GM23338 (cell line): ENCODE measurements around the gene AAGAB. TPM values are rescaled to one million over a fixed set of nuclear protein-coding genes. Genes with fewer than 3 reads are reported as not detected.

Experiments
- ATAC-seq: fragments of 200-7000 bp; cut with Tn5 transposase; 3 replicates; pipeline ENCODE4 v1.9.1; 2020
- DNase-seq: peaks from one replicate; pipeline ENCODE4 v3.0.0-alpha.2; 2015; ENCODE audit warnings: low spot score
- H2AFZ ChIP-seq: fragments of 200-600 bp; sonication (generic); 2 replicates; pipeline ENCODE4 v1.8.0; 2016; ENCODE audit warnings: antibody characterized with exemption, mild to moderate bottlenecking, moderate library complexity
- H3F3A ChIP-seq: fragments of 200-600 bp; sonication (generic); replicated peaks from 2 replicates; pipeline ENCODE4 v1.8.0; 2017; ENCODE audit warnings: antibody characterized with exemption, mixed run types, low read depth
- H3K27ac ChIP-seq: fragments of 200-600 bp; sonication (generic); 2 replicates; pipeline ENCODE4 v1.6.1; 2016; ENCODE audit warnings: low read depth
- H3K27me3 ChIP-seq: fragments of 200-600 bp; sonication (generic); 2 replicates; pipeline ENCODE4 v1.8.0; 2016; ENCODE audit warnings: mild to moderate bottlenecking, mixed run types, moderate library complexity; ENCODE audit not compliant: insufficient read depth
- H3K36me3 ChIP-seq: fragments of 200-600 bp; sonication (generic); 2 replicates; pipeline ENCODE4 v1.8.0; 2016; ENCODE audit warnings: mild to moderate bottlenecking; ENCODE audit not compliant: insufficient read depth
- H3K4me1 ChIP-seq: fragments of 200-600 bp; sonication (generic); 2 replicates; pipeline ENCODE4 v1.8.0; 2016; ENCODE audit warnings: mild to moderate bottlenecking, moderate library complexity; ENCODE audit not compliant: insufficient read depth
- H3K4me2 ChIP-seq: fragments of 200-600 bp; sonication (generic); 2 replicates; pipeline ENCODE4 v1.7.1; 2017; ENCODE audit warnings: mixed run types
- H3K4me3 ChIP-seq: fragments of 200-600 bp; sonication (generic); 2 replicates; pipeline ENCODE4 v1.6.1; 2016; ENCODE audit warnings: mixed run types
- H3K79me2 ChIP-seq: fragments of 200-600 bp; sonication (generic); replicated peaks from 2 replicates; pipeline ENCODE4 v1.8.0; 2017; ENCODE audit warnings: mild to moderate bottlenecking; ENCODE audit not compliant: insufficient read depth
- H3K9me2 ChIP-seq: fragments of 200-600 bp; sonication (generic); 2 replicates; pipeline ENCODE4 v1.8.0; 2017; ENCODE audit not compliant: insufficient read depth
- H4K20me1 ChIP-seq: fragments of 200-600 bp; sonication (generic); replicated peaks from 2 replicates; pipeline ENCODE4 v1.8.0; 2017; ENCODE audit warnings: mild to moderate bottlenecking; ENCODE audit not compliant: insufficient read depth
- H3K27ac Mint-ChIP-seq: 2 replicates; pipeline ENCODE4 v1.8.0; 2020; ENCODE audit warnings: inconsistent platforms, mild to moderate bottlenecking, moderate library complexity, mixed read lengths
- H3K27me3 Mint-ChIP-seq: 3 replicates; pipeline ENCODE4 v1.8.0; 2022; ENCODE audit warnings: low read depth, mild to moderate bottlenecking, moderate library complexity, mixed read lengths, inconsistent platforms; ENCODE audit not compliant: insufficient read depth, poor library complexity
- H3K36me3 Mint-ChIP-seq: 3 replicates; pipeline ENCODE4 v1.8.0; 2021; ENCODE audit warnings: low read depth, mild to moderate bottlenecking, inconsistent platforms, moderate library complexity, mixed read lengths
- H3K4me1 Mint-ChIP-seq: 3 replicates; pipeline ENCODE4 v1.8.0; 2020; ENCODE audit warnings: mild to moderate bottlenecking, inconsistent platforms, mixed read lengths
- H3K4me3 Mint-ChIP-seq: 3 replicates; pipeline ENCODE4 v1.8.0; 2021; ENCODE audit warnings: moderate library complexity, mild to moderate bottlenecking, inconsistent platforms, mixed read lengths
- H3K9me3 Mint-ChIP-seq: 3 replicates; pipeline ENCODE4 v1.8.0; 2020; ENCODE audit warnings: moderate library complexity, mild to moderate bottlenecking, inconsistent platforms, mixed read lengths
- CREB1 ChIP-seq: fragments of 250-450 bp; sonication (Bioruptor Pico); IDR thresholded peaks from 2 replicates; pipeline ENCODE4 v1.5.0; 2020; ENCODE audit warnings: low read depth, mild to moderate bottlenecking, moderate library complexity
- EZH2 ChIP-seq: fragments of 200-600 bp; sonication (generic); IDR thresholded peaks from one replicate; pipeline ENCODE4 v1.8.0; 2017; ENCODE audit warnings: antibody characterized with exemption, mild to moderate bottlenecking, low read depth; ENCODE audit not compliant: unreplicated experiment
- JUNB ChIP-seq: IDR thresholded peaks from one replicate; pipeline ENCODE4 v1.6.1; 2016; ENCODE audit warnings: antibody characterized with exemption; ENCODE audit not compliant: unreplicated experiment
- NANOG ChIP-seq: IDR thresholded peaks from 2 replicates; pipeline ENCODE4 v1.6.1; 2016; ENCODE audit warnings: antibody characterized with exemption, borderline replicate concordance
- STAT1 ChIP-seq: IDR thresholded peaks from one replicate; pipeline ENCODE4 v1.6.1; 2016; ENCODE audit warnings: antibody characterized with exemption; ENCODE audit not compliant: unreplicated experiment
- ZNF114 ChIP-seq: fragments of 250-450 bp; sonication (Bioruptor Pico); IDR thresholded peaks from 2 replicates; pipeline ENCODE4 v1.5.0; 2020; ENCODE audit warnings: mild to moderate bottlenecking, moderate library complexity
- polyA plus RNA-seq: library from polyadenylated mRNA; unstranded; fragments of >200 nt; fragmentation: Nextera tagmentation; extraction: Ambion mirVana; gene quantifications from 2 replicates; pipeline ENCODE4 v1.2.1, GENCODE V29; 2016
- total RNA-seq: library from RNA; depleted of rRNA; stranded (reverse); fragments of >200 nt; shearing (Covaris generic); gene quantifications from 2 replicates; pipeline ENCODE4 v1.2.3, GENCODE V29; 2014
- TF ChIP-seq, protein P1 (sequence below): IDR thresholded peaks from 2 replicates; pipeline ENCODE4 v1.6.1; 2016; ENCODE audit warnings: antibody characterized with exemption
- TF ChIP-seq, protein P2 (sequence below): IDR thresholded peaks from one replicate; pipeline ENCODE4 v1.6.1; 2018; ENCODE audit warnings: antibody characterized with exemption; ENCODE audit not compliant: unreplicated experiment
- TF ChIP-seq, protein P3 (sequence below): fragments of 250-450 bp; sonication (Bioruptor Pico); IDR thresholded peaks from 2 replicates; pipeline ENCODE4 v1.5.0; 2020; ENCODE audit warnings: mild to moderate bottlenecking, moderate library complexity

The AAGAB gene
- total and polyA plus RNA-seq, 2 experiments from 2014 or later, result 20.8 to 42.8 TPM

DNA sequence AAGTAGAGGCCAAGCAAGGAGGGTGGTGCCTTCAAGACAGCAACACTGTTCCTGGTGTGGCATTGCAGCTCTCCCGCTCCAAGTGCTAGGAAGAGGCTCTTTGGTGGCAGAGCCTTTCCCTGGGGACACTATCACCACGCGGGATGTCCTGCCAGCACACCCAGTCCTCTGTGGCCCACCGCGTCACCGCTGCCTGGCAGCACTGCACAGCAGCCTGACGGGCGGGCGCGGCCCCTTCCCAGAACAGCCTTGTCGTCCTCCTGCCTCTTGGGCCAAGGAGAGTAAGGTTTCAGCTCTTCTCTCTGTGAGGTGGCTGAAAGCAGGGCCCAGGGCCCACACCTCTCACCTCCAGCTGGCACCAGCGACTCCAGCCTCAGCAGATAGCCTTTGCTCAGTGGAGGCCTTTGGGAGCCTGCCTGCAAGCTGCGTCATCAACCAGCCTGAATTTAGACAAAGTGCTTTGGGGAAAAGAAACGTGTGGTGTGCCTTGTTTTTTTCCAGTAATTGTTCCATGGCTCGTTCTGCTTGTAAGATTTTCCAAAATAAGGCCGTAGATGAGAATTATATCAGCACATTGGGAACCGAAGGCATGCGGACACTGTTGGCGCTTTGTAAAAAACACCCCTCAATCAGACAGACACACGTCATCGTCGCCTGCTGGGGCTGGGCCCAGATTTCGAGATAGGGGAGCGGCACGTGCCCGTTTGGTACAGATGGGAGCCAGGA lies 65.0 kb downstream of the AAGAB start (continued):
- TF ChIP-seq, protein P1, sequence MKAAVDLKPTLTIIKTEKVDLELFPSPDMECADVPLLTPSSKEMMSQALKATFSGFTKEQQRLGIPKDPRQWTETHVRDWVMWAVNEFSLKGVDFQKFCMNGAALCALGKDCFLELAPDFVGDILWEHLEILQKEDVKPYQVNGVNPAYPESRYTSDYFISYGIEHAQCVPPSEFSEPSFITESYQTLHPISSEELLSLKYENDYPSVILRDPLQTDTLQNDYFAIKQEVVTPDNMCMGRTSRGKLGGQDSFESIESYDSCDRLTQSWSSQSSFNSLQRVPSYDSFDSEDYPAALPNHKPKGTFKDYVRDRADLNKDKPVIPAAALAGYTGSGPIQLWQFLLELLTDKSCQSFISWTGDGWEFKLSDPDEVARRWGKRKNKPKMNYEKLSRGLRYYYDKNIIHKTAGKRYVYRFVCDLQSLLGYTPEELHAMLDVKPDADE, result no peak
- TF ChIP-seq, protein P2, sequence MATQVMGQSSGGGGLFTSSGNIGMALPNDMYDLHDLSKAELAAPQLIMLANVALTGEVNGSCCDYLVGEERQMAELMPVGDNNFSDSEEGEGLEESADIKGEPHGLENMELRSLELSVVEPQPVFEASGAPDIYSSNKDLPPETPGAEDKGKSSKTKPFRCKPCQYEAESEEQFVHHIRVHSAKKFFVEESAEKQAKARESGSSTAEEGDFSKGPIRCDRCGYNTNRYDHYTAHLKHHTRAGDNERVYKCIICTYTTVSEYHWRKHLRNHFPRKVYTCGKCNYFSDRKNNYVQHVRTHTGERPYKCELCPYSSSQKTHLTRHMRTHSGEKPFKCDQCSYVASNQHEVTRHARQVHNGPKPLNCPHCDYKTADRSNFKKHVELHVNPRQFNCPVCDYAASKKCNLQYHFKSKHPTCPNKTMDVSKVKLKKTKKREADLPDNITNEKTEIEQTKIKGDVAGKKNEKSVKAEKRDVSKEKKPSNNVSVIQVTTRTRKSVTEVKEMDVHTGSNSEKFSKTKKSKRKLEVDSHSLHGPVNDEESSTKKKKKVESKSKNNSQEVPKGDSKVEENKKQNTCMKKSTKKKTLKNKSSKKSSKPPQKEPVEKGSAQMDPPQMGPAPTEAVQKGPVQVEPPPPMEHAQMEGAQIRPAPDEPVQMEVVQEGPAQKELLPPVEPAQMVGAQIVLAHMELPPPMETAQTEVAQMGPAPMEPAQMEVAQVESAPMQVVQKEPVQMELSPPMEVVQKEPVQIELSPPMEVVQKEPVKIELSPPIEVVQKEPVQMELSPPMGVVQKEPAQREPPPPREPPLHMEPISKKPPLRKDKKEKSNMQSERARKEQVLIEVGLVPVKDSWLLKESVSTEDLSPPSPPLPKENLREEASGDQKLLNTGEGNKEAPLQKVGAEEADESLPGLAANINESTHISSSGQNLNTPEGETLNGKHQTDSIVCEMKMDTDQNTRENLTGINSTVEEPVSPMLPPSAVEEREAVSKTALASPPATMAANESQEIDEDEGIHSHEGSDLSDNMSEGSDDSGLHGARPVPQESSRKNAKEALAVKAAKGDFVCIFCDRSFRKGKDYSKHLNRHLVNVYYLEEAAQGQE, result no peak
- TF ChIP-seq NANOG (no peak), CREB1 (CRISPR knock-in tag) (no peak)

DNA sequence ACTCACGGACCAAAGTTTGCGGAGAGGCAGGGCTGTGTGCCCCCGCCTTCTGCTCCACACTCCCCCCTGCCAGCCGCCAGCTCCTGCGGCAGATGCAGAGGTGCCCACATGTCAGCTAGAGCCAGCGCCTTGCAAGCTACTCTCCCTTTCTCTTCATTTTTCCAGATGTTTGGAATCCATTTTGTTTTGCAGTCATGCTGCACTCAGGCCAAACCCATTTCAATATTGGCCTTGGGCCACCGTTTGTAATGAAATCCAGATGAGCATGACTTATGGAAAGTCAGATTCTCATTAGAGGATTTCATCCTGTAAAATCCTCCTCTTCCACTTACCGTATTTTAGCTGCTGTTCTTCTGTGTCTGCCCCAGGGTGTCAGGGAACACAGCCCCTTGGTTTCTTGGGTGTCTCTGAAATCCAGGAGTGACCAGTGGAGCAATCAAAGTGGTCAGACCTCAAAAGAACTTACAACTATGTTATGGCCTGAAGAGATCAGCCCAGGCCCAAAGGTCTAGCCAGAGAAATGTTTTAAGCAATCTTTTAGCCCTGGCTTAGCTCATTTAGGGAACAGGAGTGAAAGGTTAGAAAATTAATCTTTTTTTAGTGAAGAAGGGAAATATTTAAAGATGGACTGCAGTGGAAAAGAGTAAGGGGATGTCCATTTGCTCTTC lies 65.8 kb downstream of the AAGAB start:
- DNase-seq, result no peak
- ATAC-seq, result no peak
- H3K4me1 ChIP-seq, result no peaks in the 10 kb centered on the region
- Mint-ChIP-seq H3K4me3 (no peak overlapping the region), H3K9me3 (no peaks in the 10 kb centered on the region), H3K36me3 (peaks cover 20% of the 10 kb centered on the region), H3K27ac (no peak overlapping the region), H3K27me3 (no peaks in the 10 kb centered on the region), H3K4me1 (peaks cover 2% of the 10 kb centered on the region)
- H4K20me1 ChIP-seq, result no peaks in the 10 kb centered on the region
- H3F3A ChIP-seq, result no peaks in the 10 kb centered on the region
- H3K4me2 ChIP-seq, result no peak overlapping the region
- no peaks in the 10 kb centered on the region for H3K27me3 ChIP-seq
- no peaks in the 10 kb centered on the region for H3K79me2 ChIP-seq
- H3K9me2 ChIP-seq, result no peaks in the 10 kb centered on the region
- H3K4me3 ChIP-seq, result no peak overlapping the region
- no peak overlapping the region for H2AFZ ChIP-seq
- H3K27ac ChIP-seq, result no peak overlapping the region
- no peaks in the 10 kb centered on the region for H3K36me3 ChIP-seq
- TF ChIP-seq EZH2, result no peak
- TF ChIP-seq JUNB, result no peak
- TF ChIP-seq, protein P2, result no peak
- no peak for TF ChIP-seq ZNF114 (CRISPR knock-in tag)
- TF ChIP-seq, protein P3, sequence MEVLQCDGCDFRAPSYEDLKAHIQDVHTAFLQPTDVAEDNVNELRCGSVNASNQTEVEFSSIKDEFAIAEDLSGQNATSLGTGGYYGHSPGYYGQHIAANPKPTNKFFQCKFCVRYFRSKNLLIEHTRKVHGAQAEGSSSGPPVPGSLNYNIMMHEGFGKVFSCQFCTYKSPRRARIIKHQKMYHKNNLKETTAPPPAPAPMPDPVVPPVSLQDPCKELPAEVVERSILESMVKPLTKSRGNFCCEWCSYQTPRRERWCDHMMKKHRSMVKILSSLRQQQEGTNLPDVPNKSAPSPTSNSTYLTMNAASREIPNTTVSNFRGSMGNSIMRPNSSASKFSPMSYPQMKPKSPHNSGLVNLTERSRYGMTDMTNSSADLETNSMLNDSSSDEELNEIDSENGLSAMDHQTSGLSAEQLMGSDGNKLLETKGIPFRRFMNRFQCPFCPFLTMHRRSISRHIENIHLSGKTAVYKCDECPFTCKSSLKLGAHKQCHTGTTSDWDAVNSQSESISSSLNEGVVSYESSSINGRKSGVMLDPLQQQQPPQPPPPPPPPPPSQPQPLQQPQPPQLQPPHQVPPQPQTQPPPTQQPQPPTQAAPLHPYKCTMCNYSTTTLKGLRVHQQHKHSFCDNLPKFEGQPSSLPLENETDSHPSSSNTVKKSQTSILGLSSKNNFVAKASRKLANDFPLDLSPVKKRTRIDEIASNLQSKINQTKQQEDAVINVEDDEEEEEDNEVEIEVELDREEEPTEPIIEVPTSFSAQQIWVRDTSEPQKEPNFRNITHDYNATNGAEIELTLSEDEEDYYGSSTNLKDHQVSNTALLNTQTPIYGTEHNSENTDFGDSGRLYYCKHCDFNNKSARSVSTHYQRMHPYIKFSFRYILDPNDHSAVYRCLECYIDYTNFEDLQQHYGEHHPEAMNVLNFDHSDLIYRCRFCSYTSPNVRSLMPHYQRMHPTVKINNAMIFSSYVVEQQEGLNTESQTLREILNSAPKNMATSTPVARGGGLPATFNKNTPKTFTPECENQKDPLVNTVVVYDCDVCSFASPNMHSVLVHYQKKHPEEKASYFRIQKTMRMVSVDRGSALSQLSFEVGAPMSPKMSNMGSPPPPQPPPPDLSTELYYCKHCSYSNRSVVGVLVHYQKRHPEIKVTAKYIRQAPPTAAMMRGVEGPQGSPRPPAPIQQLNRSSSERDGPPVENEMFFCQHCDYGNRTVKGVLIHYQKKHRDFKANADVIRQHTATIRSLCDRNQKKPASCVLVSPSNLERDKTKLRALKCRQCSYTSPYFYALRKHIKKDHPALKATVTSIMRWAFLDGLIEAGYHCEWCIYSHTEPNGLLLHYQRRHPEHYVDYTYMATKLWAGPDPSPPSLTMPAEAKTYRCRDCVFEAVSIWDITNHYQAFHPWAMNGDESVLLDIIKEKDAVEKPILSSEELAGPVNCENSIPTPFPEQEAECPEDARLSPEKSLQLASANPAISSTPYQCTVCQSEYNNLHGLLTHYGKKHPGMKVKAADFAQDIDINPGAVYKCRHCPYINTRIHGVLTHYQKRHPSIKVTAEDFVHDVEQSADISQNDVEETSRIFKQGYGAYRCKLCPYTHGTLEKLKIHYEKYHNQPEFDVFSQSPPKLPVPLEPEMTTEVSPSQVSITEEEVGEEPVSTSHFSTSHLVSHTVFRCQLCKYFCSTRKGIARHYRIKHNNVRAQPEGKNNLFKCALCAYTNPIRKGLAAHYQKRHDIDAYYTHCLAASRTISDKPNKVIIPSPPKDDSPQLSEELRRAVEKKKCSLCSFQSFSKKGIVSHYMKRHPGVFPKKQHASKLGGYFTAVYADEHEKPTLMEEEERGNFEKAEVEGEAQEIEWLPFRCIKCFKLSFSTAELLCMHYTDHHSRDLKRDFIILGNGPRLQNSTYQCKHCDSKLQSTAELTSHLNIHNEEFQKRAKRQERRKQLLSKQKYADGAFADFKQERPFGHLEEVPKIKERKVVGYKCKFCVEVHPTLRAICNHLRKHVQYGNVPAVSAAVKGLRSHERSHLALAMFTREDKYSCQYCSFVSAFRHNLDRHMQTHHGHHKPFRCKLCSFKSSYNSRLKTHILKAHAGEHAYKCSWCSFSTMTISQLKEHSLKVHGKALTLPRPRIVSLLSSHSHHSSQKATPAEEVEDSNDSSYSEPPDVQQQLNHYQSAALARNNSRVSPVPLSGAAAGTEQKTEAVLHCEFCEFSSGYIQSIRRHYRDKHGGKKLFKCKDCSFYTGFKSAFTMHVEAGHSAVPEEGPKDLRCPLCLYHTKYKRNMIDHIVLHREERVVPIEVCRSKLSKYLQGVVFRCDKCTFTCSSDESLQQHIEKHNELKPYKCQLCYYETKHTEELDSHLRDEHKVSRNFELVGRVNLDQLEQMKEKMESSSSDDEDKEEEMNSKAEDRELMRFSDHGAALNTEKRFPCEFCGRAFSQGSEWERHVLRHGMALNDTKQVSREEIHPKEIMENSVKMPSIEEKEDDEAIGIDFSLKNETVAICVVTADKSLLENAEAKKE (CRISPR knock-in tag), result no peak
- no peak for TF ChIP-seq STAT1
